ENCODE data around the gene SLC25A4. TPM values are rescaled to one million over a fixed set of nuclear protein-coding genes. Genes with fewer than 3 reads are reported as not detected.

SLC25A4 gene
- total and polyA plus RNA-seq, 10 of the 15 experiments (the other 5 are each of a cell fraction or from before 2014, with no cell fraction given), result 12.6 to 161 (median 38.2) TPM

DNA sequence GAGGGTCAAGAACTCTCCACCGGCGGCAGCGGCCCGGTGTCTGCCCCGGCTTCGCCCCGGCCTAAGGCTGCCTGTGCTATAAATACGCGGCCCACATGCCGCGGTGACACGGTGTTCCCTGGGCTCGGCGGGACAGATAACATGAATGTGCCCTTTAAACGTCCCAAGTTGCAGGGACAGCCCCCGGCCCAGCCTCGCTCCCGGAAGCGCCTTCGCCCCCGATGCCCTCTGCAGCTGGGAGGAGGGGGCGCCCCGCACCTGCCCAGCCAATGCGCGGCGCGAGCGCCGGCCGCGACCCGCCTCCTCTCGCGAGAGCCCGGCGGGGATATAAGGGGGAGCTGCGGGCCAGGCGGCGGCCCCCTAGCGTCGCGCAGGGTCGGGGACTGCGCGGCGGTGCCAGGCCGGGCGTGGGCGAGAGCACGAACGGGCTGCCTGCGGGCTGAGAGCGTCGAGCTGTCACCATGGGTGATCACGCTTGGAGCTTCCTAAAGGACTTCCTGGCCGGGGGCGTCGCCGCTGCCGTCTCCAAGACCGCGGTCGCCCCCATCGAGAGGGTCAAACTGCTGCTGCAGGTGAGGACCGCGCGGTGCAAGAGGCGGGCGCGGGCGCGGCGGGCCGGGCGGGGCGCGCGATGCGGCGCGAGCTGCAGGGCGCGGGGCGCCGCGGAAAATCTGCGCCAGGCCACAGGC is at the start of gene SLC25A4 (continued):
- TF ChIP-seq, protein P1, sequence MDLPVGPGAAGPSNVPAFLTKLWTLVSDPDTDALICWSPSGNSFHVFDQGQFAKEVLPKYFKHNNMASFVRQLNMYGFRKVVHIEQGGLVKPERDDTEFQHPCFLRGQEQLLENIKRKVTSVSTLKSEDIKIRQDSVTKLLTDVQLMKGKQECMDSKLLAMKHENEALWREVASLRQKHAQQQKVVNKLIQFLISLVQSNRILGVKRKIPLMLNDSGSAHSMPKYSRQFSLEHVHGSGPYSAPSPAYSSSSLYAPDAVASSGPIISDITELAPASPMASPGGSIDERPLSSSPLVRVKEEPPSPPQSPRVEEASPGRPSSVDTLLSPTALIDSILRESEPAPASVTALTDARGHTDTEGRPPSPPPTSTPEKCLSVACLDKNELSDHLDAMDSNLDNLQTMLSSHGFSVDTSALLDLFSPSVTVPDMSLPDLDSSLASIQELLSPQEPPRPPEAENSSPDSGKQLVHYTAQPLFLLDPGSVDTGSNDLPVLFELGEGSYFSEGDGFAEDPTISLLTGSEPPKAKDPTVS (IDR thresholded peaks at IDR 0.05; ENCODE audit: low read depth, low read length), result no peak
- TF ChIP-seq POU2F2 (IDR thresholded peaks at IDR 0.05; ENCODE audit: borderline replicate concordance, low read depth, low read length) (peak; percentile 87; the same call in 2 of the 3 replicates), ZNF207 (IDR thresholded peaks at IDR 0.05; ENCODE audit: borderline replicate concordance) (peak; percentile 95)

DNA sequence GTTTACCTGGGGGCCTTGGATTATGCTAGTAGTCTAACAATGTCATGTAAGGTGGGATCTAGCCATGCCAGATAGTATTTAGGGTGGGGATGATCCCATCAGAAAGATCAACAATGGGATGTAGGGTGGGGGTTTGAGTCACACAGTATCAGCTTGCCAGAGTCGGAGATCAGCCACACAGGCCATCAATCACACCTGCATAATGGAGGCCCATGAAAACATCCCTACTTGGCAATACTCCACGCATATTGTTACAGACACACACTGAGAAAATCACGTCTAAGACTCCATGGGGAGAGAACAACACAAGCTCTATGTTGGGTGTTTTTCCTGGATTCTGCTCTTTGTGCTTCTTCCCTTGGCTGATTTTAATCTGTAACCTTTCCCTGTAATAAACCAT is 49.5 kb upstream of the SLC25A4 start:
- ChIA-PET CTCF (interaction anchor here (0.6 kb wide), 1 partner anchor 347 kb away, joined by 3 read pairs; no protein-coding TSS in a partner anchor), SMC1A (ENCODE audit: uncharacterized antibody, unreplicated experiment) (no interaction called here), POLR2A (no interaction called here), RAD21 (ENCODE audit: unreplicated experiment) (no interaction called here)
- H3K79me2 ChIP-seq (ENCODE audit: control insufficient read depth, insufficient read depth, low read length), result no peaks in the 10 kb centered on the region
- no peaks in the 10 kb centered on the region for H3K9me3 ChIP-seq (replicated peaks; ENCODE audit: control insufficient read depth, insufficient read depth, low read length)
- intact Hi-C loops (cut with micrococcal nuclease; ENCODE audit: unreplicated experiment) (no loop called here), in situ Hi-C loops (cut with MboI) (no loop called here)
- no peak for FAIRE-seq
- no peak overlapping the region for H3K4me3 ChIP-seq
- 35% methylated on average over 3 of the region's 3 CpGs for WGBS (ENCODE audit: insufficient coverage, insufficient replicate concordance, low lambda C conversion rate, missing lambda C conversion rate)
- H2AFZ ChIP-seq (ENCODE audit: control insufficient read depth, low read depth, low read length), result no peak overlapping the region
- no peaks in the 10 kb centered on the region for H3K27me3 ChIP-seq (replicated peaks in 1 of 2; ENCODE audit: control insufficient read depth in 2 of 2, insufficient read depth in 2 of 2, low read length in 1 of 2)
- no peak for ATAC-seq
- H4K20me1 ChIP-seq (ENCODE audit: control insufficient read depth, insufficient read depth), result no peaks in the 10 kb centered on the region
- no peak overlapping the region for H3K27ac ChIP-seq (ENCODE audit: control insufficient read depth, insufficient read depth)
- TF ChIP-seq TBL1XR1 (IDR thresholded peaks at IDR 0.05; ENCODE audit: low read depth, low read length) (no peak), JUND (IDR thresholded peaks at IDR 0.05; ENCODE audit: low read depth, low read length) (no peak), NR2C1 (IDR thresholded peaks at IDR 0.05) (no peak), ZNF687 (IDR thresholded peaks at IDR 0.05) (no peak), NRF1 (conservative IDR thresholded peaks at IDR 0.05; ENCODE audit: low read depth, low read length) (no peak), ZSCAN29 (IDR thresholded peaks at IDR 0.05) (no peak), NFIC (IDR thresholded peaks at IDR 0.05; ENCODE audit: low read depth, low read length) (no peak), SMARCA5 (IDR thresholded peaks at IDR 0.05) (no peak), SIX5 (IDR thresholded peaks at IDR 0.05; ENCODE audit: low read depth, low read length, severe bottlenecking) (no peak), NFXL1 (IDR thresholded peaks at IDR 0.05; ENCODE audit: borderline replicate concordance) (no peak), BCL11A (IDR thresholded peaks at IDR 0.05; ENCODE audit: low read depth, low read length) (no peak)
- TF ChIP-seq, protein P2, sequence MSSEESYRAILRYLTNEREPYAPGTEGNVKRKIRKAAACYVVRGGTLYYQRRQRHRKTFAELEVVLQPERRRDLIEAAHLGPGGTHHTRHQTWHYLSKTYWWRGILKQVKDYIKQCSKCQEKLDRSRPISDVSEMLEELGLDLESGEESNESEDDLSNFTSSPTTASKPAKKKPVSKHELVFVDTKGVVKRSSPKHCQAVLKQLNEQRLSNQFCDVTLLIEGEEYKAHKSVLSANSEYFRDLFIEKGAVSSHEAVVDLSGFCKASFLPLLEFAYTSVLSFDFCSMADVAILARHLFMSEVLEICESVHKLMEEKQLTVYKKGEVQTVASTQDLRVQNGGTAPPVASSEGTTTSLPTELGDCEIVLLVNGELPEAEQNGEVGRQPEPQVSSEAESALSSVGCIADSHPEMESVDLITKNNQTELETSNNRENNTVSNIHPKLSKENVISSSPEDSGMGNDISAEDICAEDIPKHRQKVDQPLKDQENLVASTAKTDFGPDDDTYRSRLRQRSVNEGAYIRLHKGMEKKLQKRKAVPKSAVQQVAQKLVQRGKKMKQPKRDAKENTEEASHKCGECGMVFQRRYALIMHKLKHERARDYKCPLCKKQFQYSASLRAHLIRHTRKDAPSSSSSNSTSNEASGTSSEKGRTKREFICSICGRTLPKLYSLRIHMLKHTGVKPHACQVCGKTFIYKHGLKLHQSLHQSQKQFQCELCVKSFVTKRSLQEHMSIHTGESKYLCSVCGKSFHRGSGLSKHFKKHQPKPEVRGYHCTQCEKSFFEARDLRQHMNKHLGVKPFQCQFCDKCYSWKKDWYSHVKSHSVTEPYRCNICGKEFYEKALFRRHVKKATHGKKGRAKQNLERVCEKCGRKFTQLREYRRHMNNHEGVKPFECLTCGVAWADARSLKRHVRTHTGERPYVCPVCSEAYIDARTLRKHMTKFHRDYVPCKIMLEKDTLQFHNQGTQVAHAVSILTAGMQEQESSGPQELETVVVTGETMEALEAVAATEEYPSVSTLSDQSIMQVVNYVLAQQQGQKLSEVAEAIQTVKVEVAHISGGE (CRISPR knock-in tag; IDR thresholded peaks at IDR 0.05), result no peak
- no peaks in the 10 kb centered on the region for H3K4me1 ChIP-seq (ENCODE audit: control insufficient read depth, insufficient read depth, low read length)
- BruUV-seq (replicated peaks), result no TSS peak
- DNase-seq (ENCODE audit: low read depth, low spot score), result no peak
- no peak overlapping the region for H3K9ac ChIP-seq (ENCODE audit: control insufficient read depth, insufficient read depth, low read length)
- H3K4me2 ChIP-seq (ENCODE audit: control insufficient read depth, insufficient read depth), result no peak overlapping the region
- H3K36me3 ChIP-seq (ENCODE audit: control insufficient read depth in 2 of 2, insufficient read depth in 2 of 2, low read length in 1 of 2), result no peaks in the 10 kb centered on the region
